Cortex of kidney (tissue), 1 donor: ENCODE measurements around the gene RPH3AL.
"Not testable (repeated sequence)": the region's sequence is repeated elsewhere in the genome, so short reads cannot be mapped to it uniquely, and the experiment has no call there.

Experiments
- DNase-seq: peaks from one replicate; lab custom pipeline; 2025; lab: John Stamatoyannopoulos, UW

The RPH3AL gene

DNA sequence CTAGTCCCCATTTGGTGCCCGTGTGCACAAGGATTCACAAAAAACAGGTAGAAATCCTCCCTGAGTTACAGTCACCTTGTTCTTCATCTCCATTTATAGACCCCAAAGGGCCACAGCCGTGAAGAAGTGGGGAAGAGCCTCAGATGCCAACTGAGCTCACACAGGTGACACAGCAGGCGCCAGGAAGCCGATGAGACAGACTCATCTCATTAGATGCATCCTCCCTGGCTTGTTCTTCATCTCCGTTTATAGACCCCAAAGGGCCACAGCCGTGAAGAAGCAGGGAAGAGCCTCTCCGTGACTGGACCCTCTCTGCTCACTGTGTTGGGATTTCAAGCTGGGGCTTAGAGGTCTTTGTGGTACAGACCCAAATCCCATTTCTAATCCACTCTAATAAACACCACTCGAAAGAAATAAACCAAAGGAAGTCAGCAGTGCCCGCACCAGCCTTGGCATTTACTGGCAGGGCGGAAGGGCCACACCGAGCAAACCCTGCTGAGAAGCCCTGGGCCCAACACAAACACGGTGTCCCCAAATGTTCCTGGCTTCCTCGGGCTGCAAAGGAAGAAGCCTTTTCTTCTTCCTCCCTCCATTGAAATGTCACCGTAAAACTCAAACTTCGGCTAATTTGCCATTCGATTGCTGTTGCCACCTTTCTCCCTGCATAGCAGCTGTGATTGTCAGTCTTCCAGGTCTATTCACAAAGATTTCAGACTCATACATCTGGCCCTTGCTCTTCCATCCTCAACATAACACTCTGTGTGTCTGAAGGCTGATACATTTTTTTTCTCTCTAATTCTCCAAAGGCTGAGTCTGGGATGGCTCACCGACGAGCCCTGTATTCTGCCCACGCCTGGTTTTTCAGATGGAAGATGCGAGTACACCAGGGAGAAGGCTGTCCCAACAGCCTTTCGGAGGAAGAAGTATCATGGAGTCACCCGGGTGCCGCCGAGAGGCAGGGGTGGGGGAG, 126.2 kb downstream of the RPH3AL start:
- DNase-seq, result no peak

DNA sequence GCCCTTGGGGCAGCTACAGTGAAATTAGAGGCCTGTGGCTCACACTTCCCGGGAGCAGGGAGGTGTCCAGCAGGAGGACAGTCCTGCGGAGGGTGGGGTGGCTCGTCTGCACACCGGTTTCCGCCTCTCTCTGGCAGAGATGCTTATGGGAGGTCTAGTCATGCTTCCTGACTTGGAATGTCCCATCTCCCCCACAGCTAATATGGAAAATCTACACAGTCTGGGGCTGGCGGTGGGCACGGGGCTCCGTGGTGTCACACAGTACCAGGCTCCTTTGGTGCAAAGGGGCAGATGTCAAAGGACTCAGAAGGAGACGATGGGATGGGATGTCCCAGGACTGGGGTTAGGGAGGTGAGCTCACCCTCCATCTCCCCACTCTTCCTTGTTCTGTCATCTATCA, 127.1 kb downstream of the RPH3AL start:
- no peak for DNase-seq

DNA sequence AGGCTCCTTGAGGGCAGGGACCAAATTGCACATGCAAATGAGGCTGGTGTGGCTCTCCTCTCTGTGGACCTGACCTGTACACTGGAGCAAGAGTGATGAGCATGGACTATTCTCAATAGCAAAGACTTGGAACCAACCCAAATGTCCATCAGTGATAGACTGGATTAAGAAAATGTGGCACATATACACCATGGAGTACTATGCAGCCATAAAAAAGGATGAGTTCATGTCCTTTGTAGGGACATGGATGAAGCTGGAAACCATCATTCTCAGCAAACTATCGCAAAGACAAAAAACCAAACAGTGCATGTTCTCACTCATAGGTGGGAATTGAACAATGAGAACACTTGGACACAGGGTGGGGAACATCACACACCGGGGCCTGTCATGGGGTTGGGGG, 128.0 kb downstream of the RPH3AL start:
- not testable (repeated sequence) for DNase-seq

DNA sequence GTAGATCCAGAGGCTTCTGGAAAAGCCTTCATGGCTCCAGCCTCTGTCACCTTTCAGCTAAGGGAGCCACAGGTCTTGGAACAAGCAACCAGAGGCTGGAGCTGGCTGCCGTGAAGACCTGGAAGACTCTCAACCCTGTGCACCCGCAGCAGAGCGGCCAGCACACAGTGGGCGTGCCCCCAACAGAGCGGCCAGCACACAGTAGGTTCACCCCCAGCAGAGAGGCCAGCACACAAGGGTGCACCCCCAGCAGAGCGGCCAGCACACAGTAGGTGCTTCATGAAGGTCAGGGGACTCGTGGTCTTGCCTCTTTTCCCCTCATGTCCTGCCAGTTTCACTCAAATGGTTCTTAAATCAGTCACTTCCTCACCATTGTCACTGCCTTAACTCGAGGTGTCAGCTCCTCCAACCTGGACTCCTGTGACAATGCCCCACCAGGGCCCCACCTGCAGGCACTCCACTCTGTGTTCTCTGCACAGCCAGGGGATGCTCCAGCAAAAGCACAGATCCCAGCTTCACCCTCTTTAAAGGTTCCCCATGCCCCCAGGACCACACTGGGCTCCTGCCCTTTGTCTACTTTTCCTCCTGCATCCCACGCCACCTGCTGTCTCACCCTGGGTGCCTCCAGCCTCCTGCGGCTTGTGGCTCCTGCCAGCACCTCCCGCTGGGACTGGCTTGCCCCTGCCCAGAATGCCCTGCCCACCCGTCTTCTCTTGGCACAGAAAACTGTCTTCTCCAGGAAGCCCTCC, 128.7 kb downstream of the RPH3AL start:
- no peak for DNase-seq

DNA sequence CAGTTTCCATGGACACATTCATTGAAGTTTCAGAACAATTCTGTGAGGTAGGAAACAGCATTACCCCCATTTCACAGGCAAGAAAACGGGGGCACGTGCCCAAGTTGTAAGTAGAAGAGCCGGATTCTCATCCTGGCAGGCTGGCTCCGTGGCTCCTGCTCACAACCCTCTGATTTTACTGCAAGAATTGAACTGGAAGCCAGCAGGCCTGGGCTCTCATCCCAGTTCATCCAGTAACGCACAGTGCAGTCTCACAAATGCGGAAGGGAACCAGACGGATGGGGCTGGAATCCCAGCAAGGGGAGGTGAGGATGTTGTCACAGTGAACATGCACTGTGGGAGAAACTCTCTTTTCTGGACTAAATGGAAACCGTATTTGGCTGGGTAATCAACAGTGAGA, 130.4 kb downstream of the RPH3AL start:
- DNase-seq, result no peak

DNA sequence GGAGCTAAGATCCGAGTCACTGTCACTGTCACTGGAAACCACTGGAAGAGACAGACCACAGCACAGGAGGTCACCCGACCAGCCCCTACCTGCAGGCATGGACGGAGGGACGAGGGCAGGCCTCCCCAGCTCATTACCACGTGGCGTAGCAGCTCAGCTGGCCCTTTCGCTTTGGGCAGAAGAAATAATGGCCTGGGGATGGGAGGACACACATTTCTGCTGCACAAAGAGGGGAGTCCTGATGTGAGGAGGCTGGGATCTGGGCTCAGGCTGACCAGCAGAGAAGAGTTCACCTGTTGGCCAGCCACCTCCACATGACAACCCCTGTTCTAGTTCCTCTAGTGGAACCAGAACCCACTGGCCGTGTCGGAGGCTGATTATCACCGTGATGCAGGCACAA, 132.9 kb downstream of the RPH3AL start:
- DNase-seq, result no peak

DNA sequence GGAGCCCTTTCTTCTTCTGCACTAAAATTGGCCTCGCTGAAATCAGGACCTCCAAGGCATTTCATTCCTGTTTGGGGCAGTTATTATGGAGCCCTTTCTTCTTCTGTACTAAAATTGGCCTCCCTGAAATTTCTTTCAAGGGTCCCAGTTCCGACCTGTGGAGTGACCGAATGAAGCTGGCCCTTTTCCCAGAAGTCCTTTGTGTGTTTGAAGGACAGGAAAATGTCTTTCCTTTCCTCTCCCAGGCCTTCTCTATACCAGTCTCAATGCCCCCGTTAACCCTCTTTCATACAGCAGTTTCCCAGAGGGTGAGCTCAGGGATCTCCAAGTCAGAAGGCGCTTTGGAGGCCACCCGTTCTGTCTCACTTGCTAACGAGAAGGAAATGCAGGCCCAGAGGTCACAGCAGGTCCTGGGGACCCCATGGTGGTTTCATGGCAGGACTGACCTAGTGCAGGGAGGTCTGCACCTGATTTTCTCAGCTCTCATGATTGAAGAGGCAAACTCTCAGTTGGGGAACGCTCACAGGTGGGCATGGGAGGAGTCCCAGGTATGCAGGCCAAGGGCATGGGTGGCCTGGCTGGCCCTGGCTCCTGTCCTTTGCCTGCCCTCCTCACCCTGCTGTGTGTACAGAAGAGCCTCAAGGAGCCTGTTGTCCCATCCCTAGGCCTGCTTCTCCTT, 134.0 kb downstream of the RPH3AL start:
- DNase-seq, result no peak

DNA sequence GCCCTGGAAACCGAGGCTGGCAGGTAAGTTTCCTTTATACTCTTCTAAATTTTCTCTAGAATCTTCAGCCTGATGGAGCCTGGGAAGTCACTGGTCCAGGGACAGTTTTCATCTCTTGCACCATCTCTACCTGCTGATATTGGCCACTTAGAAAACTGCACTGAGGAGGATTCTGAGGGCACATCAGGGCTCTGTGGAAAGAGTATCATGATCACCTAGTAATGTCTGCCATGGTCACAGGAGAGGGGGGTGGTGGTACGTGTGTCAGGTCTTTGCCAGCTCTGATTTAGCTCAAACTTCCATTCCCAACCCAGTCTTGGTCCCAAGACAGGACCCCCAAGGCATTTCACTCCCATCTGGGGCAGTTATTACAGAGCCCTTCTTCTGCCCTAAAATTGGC, 136.0 kb downstream of the RPH3AL start:
- DNase-seq, result no peak

DNA sequence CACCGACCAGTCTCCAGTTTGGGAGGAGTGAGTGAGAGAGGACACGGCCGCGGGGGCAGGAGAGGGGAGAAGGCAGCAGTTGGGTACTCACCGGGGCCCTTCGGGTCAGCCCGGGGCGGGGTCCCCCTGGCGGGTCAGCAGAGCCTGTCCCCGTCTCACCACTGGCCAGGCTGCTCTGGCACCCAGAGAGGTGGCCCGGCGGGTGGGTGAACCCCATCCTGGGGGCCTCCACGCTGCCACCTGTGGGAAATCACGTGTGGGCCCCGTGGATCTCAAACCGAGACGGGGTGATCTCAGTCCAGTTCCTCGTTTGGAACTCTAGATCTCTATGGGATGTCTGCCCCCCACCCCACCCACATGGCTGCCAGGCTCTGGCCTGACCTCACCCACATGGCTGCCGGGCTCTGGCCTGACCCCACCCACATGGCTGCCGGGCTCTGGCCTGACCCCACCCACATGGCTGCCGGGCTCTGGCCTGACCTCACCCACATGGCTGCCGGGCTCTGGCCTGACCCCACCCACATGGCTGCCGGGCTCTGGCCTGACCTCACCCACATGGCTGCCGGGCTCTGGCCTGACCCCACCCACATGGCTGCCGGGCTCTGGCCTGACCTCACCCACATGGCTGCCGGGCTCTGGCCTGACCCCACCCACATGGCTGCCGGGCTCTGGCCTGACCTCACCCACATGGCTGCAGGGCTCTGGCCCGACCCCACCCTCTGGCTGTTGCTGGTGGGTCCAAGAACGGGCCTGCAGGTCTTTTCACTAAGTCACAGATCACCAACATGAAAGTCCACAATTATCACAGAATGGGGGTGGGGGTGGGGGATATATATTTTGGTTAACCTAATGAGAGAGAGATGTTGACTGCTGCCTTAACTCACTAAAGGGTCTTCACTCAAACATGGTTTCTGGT, 136.8 kb downstream of the RPH3AL start:
- not testable (repeated sequence) for DNase-seq

DNA sequence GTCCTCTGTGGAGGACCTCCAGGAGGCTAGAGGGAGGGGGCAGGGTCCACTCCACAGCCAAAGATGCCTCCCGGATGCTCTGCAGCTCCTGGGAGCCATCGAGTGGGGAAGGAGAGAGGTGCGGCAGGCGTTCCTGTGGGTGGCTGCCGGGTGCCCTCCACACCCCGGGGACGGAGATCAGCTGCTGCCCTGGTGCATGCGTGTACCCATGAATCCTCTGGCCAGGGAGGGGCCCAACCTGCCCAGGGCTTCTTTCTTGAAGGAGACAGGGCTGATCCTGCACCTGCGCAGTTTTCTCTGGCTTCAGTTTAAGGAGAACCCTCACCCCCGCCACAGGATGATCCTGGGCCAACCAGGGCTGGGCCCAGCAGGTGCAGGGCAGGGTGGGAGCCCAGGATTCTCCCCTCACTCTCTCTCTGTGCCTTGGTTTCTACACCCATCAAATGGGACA, 137.7 kb downstream of the RPH3AL start:
- no peak for DNase-seq

DNA sequence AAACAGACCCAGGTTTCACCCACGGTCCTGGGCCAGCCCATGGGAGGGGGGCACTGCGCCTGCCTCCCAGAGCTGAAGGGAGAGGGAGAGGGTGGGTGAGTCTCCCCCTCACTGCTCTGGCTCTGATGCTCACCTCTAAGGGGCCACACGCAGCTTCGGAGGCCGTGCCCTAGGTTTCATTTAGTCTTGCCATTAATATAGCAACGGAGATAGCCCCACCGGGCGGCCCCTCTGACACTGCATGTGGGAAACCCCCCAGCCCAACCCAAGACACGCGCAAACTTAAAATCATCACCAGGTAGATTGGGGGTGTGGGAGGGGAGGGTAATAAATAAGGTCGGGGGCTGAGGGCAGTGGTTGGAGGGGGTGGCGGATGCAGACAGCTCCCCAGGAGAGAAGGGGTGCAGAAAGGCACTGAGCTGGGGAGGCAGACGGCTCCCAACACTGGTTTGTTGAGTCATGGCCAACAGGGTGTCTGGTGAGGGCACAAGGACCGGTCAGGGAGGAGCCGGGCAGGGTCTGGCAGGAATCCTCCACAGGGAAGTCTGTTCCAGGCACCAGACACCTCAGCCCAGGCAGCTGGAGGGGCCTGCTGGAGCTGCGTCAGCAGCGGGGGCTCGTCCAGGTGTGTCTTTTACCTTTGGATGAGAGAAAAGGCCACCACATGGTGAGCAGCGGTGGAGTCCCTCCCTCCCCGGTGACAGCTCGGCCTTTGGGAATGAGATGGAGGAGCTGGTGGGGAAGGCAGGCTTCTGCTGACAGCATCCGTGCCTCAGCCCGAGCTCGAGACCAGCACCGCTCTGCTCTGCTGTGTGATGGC, 139.1 kb downstream of the RPH3AL start:
- DNase-seq, result no peak

DNA sequence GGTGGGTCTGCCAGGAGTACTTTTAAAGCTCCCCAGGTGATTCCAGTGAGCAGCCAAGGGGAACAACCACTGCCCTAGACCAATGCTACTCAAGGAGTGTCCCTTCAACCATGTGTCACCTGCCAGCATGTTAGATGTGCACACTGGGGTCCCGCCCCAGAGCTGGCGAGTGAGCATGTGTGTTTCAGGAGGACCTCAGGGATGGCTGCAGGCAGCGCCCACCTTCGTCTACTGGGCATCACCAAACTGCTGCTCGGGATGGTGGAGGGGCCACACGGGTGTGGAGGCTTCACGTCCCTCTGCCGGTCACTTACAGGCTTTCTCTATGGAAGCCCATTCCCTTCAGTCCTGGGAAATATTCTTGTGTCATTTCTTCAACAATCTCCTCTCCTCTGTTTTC, 142.2 kb downstream of the RPH3AL start:
- no peak for DNase-seq

DNA sequence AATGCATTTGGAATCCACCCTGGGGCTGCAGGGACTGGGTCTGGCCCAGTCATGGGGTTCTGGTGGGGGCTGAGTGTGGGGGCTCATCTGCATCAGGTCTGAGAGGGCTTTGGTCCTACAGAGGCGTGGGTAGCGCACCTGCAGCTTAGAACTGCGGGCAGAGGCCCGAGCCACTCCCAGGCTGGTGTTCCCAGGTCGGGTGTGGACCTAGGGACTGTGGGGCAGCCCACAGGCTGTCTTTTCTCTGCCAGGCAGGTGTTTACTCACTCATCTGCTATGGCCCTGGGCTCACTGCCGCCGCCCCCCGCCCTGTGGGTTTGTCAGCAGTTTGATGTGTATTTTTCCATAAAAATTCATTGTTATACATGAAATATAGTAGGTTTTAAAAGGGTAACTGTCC, 144.2 kb downstream of the RPH3AL start:
- DNase-seq, result no peak

DNA sequence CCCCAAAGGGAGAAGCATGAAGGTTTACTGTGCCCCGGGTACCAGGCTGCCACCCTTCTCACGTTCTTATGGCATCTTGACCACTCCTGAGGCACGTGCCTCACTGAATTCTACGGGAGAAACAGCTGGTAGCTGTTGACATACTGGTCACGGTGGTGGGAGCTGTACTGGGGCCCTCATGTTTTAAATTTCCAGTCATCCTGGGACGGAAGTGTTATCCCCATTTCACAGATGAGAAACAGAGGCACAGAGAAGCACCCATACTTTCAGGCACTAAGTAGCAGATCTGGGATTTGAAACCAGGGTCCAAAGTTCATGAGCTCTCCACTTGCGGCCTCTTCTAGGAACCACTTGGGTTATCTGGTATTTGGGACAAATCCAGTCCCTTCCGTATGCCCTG, 144.8 kb downstream of the RPH3AL start:
- no peak for DNase-seq

DNA sequence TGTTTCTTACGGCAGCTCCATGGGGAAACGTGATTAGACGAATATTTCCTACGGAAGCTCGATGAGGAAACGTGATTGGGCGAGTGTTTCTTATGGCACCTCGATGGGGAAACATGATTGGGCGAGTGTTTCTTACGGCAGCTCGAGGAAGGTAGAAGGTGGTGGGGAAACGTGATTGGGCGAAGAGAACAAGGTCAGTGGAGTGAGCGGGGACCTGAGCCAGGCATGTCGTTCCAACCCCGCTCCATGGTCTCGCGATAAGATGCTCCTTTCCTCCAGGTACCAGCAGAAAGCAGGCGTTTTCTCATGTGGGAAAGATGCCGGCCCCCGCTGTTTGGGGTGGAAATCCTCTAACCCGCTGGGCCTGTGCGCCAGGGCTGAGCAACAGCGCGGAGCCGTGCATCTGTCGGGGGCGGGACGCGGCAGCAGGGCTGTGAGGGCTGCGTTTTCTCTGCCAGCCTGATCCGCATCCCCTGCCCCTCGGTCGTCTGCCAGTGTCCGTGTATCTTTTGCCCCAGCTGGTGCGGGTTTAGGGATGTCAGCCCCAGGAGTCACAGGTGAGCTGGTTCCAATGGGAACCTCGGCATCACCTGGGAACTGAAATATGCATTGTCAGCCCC, 145.6 kb downstream of the RPH3AL start:
- DNase-seq, result no peak

DNA sequence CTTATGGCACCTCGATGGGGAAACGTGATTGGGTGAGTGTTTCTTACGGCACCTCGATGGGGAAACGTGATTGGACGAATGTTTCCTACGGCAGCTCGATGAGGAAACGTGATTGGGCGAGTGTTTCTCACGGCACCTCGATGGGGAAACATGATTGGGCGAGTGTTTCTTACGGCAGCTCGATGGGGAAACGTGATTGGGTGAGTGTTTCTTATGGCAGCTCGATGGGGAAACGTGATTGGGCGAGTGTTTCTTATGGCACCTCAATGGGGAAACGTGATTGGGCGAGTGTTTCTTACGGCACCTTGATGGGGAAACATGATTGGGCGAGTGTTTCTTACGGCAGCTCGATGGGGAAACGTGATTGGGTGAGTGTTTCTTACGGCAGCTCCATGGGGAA, 146.1 kb downstream of the RPH3AL start:
- DNase-seq, result not testable (repeated sequence)

DNA sequence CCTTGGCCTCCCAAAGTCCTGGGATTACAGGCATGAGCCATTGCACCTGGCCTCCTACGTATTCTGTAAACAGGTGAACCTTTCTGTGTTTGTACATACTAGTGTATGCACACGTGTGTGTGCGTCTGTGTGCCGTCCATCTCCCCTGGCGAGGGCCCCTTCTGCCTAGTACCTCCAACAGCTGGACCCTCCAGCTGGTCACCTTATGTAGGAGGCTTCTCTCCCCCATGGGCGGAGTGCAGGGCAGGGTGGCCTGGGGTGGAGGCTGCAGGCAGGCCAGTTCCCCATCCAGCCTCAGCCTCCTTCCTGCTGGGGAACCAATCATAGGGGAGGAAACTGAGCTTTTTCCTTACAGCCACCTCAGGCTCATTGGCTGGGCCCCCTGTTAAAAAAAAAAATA, 146.8 kb downstream of the RPH3AL start:
- no peak for DNase-seq

DNA sequence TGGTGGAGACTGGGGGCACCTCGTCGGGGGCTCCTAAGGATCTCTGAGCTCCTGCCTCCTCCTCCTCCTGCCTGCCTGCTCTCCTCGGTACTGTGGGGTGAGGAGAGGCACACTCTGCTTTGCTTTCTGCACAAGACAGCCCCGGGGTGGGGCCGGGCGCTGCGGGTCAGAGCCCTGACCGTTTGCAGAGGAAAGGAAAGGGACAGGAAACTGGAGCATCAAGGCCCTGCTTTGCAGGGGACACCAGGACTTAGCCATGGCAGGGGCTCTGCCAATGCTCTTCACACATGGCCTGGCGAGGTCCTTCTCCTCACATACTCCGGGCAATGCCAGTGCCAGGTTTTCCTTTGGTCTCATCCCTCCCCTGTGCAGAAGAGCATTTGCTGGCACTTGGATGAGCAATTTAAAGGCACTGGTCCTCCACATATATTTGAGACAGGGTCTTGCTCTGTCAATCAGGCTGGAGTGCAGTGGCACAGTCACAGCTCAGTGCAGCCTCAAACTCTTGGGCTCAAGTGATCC, 147.4 kb downstream of the RPH3AL start:
- DNase-seq, result no peak

DNA sequence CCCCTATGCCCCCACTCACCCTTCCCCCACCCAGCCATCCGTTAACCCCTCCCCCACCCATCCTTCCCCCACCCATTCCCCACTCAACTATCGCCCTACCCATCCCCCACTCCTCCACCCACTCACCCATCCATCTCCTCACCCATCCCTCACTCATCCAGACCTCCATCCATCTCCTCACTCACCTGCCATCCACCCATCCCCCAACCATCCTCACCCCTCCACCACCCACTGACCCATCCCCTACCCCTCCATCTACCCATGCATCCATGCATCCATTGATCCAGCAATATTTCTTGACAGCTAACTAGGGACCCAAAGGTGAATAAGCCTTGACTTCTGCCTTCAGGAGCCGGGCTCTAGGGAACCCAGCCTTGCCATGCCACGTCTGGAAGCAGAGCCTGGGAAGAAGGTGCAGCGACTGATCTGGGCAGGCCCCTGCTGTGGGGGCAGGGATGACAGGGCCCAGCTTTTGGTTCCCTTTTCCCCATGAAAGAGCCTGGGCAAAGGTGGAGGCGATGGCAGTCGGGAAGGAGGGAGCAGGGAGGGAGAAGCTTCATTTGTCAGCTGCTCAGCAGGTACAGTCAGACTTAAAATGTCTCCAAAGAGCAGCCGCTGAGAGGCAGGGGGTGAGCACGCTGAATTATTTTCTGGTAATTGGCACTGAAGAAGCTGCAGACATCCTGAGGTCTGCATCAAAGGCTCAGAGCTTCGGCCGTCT, 148.0 kb downstream of the RPH3AL start:
- no peak for DNase-seq
